Central memory CD4-positive, alpha-beta T cell (primary cell): ENCODE results near the gene COL4A5.
"Not testable (repeated sequence)": the region's sequence is repeated elsewhere in the genome, so short reads cannot be mapped to it uniquely, and the experiment has no call there.

Experiments
- DNase-seq: peaks from one replicate; pipeline ENCODE4 v3.0.0; 2022

The COL4A5 gene

DNA sequence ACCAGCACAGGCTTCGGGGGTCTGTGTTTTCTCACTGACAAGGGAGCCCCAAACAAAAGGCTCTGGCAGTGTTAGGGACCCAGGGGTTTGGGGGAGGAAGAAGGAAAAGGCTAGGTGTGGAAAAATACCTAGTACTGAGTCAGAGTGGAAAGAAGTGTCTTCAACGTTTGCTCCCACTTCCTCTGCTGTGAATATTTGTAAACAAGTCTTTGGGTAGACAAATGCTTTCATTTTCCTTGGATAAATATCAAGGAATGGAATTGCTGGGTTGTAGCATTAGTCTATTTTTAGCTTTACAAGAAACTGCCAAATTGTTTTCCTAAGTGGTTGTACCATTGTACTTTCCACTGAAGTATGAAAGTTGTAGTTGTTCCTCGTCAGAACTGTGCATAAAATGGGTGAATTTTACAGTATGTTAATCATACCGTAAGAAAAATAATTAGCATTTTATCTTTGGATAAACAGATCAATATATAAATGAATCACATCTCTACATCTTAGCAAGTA, 17.4 kb downstream of the COL4A5 start:
- DNase-seq = no peak

GRCh38 chrX:108464604-108465003, 25.0 kb downstream of the COL4A5 start:
- DNase-seq = no peak

- DNase-seq = no peak
Measured at GRCh38 chrX:108468486-108468885, 28.8 kb downstream of the COL4A5 start.

- no peak for DNase-seq
Measured at GRCh38 chrX:108473979-108474378, 34.3 kb downstream of the COL4A5 start.

- not testable (repeated sequence) for DNase-seq
Measured at GRCh38 chrX:108481528-108481927, 41.9 kb downstream of the COL4A5 start.

DNA sequence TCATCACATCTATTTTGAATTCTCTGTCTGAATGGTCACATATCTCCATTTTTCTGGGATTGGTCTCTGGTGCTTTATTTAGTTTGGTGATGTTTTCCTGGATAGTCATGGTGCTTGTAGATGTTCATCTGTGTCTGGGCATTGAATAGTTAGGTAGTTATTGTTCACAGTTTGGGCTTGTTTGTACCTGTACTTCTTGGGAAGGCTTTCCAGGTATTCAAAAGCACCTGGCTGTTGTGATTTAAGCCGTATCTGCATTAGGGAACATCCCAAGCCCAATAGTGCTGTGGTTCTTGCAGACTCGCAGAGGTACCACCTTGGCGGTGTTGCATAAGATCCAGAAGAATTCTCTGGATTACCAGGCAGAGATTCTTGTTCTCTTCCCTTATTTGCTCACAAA, 44.6 kb downstream of the COL4A5 start:
- DNase-seq = no peak

- no peak for DNase-seq
Measured at GRCh38 chrX:108485960-108486359, 46.3 kb downstream of the COL4A5 start.

DNA sequence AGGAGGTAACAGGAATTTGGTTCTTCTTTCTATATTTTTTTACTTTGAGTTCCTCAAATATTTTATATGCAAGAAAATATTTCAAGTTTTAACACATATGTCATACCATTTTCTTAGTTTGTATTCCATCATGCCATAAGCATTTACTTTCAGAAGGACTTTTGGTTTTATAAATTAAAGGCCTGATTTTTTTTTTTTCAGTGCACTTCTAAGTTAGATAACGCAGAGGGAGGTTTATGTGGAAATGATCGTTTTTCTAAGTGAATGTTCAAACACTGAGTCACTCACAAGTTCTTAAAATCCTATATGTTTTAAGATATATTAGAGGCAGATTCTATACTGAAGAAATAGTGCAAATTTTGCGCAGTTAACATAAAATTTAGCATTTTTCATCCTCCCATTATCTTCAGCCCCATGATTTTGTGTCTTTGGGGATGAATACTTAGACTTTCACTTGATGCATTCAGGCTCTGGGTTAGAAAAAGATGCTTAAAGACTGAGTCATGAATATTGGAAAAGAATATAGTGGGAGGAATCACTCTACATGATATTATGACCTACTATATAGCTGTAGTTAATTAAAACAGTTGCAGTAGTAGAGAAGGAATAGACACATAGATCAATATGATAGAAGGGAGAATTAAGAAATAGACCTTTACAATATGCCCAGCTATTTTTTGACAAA, 54.9 kb downstream of the COL4A5 start:
- DNase-seq = no peak

DNA sequence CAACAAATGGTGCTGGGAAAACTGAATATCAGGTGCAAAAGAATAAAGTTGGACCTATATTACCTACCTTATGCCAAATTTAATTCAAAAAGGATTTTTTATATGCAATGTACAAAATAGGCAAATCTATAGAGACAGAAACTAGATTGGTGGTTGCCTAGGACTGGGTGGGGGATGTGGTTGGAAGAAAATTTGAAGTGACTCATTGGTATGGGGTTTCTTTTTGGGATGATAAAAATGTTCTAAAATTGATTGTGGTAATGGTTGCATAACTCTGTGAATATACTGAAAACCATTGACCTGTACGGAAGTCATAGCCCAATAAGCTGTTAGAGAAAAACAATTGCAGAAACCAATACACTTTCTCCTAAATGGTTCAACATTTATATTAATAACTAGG, 72.1 kb downstream of the COL4A5 start:
- DNase-seq = no peak

DNA sequence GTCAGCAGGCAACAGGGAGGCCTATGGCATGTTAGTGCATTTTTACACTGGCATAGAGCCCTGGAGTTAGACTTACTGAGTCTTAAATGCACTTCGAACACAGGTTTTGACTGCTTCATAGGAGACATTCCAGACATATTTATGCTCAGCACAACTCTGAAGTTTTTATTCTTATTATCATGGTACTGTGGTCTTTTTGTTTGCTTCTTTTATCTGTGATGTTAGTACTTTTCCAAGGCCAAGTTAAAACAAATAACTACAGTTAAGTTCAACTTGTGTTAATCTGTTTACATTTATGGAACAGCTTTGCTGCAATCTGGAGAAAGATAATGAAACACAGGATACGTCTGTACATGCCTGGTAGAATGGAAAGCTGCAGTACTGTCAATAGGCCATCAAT, 76.5 kb downstream of the COL4A5 start:
- DNase-seq = no peak

DNA sequence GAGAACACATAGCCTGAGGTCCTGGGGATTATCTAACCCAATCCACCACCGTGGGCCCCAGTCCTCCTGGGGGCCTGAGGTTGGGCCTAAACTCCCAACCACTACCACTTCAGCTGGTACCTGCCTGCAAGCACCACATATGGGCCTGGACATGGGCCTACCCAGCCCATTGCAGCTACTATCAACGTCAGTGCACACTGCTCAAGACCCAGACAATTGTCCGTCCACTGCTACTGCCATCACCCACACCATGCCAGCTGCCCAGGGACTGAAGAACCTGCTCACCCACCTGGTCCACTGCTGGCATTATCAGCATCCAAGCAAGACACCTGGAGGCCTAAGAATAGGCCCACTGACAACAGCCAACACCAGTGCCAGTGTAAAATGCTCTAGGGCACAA, 88.1 kb downstream of the COL4A5 start:
- DNase-seq = no peak

- no peak for DNase-seq
Measured at GRCh38 chrX:108537005-108537404, 97.4 kb downstream of the COL4A5 start.

GRCh38 chrX:108541286-108541685, 101.6 kb downstream of the COL4A5 start:
- DNase-seq = no peak

- no peak for DNase-seq
Measured at GRCh38 chrX:108557580-108557979, 117.9 kb downstream of the COL4A5 start.

DNA sequence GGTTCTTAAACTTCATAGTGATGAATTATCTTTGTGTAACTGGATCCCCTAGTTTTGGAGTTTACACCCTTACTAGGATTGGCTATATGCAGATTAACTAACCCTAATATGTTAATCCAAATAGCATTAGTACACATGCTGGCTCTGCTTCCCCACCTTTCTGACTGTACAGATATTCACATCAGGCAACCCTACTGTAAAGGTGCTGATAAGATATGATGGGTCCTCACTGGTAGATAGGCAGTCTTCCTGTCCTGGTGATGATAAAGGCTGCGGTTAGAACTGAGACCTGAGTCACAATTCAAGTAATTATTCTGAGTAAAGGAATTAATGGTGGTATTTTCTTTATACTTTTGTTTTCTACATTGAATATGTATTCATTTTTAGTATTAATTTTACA, 118.6 kb downstream of the COL4A5 start:
- no peak for DNase-seq

DNA sequence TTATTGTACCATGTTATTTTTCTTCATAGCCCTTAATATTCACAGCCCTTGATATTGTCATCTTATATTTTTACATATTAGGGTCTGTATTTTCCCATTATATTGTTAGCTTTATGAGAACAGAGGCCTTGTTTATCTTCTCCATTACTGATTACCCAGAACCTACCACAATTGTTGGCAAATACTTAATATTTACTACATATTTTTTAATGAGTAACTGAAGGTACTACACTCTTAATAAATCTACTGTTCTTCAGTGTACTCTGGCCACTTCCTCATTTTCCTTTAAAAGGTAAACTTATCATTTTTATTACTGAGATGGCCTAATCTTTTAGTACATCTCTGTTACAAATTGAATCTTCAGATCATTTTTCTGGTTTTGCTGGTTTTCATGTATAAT, 133.5 kb downstream of the COL4A5 start:
- no peak for DNase-seq

DNA sequence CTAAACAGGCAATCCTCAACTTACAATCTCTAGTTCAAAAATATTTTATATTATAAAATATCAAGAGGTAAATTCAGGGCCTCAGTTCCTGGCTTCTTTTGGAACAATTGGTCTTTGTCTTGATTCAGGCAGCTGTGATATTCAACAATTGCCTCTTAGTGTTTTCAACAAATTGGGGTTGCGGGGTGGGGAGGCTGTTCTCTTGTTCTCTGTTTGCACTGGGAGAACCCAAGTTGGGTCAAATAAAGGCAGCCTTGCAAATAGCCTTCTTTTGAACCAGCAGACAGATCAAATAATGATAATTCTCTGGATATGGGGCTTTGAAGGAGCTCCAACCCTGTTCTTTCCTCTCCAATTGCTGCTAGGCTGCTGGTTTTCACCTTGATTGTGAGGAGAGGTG, 142.5 kb downstream of the COL4A5 start:
- DNase-seq = no peak

GRCh38 chrX:108584617-108585211, 145.1 kb downstream of the COL4A5 start:
- no peak for DNase-seq

GRCh38 chrX:108590496-108590895, 150.9 kb downstream of the COL4A5 start:
- DNase-seq = no peak

DNA sequence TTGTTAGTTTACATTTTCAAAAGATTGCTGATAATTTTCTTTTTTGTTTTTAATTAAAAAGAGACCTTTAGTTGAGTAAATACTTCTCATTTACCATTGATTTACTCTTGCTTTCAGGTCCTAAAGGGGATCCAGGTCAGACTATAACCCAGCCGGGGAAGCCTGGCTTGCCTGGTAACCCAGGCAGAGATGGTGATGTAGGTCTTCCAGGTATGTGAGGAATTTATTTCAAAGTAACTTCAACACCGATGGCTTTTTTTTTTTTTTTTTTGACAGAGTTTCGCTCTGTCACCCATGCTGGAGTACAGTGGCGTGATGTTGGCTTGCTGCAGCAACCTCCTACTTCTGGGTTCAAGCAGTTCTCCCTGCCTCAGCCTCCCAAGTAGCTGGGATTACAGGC, 161.6 kb downstream of the COL4A5 start:
- DNase-seq = no peak

DNA sequence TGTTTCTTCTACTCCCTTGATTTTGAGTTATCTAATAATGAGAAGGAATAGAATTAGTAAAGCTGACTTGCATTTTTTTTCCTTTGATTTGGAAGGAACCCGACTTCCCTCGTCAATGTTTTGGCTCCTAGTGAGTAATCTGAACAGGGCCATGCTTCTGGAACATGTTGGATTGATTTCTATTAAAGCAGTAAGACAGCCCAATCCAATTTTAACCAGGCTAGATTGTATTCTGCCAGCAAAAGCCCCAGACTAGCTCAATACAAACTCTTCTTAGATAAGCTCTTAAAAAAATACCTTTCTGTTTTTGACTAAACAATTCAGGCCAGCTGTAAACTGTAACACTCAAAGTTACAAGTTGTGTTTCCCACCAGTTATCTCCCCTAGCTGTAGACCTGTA, 170.5 kb downstream of the COL4A5 start:
- DNase-seq = no peak

GRCh38 chrX:108614616-108615015, 175.0 kb downstream of the COL4A5 start:
- DNase-seq = no peak

GRCh38 chrX:108640817-108641216, 201.2 kb downstream of the COL4A5 start:
- no peak for DNase-seq

DNA sequence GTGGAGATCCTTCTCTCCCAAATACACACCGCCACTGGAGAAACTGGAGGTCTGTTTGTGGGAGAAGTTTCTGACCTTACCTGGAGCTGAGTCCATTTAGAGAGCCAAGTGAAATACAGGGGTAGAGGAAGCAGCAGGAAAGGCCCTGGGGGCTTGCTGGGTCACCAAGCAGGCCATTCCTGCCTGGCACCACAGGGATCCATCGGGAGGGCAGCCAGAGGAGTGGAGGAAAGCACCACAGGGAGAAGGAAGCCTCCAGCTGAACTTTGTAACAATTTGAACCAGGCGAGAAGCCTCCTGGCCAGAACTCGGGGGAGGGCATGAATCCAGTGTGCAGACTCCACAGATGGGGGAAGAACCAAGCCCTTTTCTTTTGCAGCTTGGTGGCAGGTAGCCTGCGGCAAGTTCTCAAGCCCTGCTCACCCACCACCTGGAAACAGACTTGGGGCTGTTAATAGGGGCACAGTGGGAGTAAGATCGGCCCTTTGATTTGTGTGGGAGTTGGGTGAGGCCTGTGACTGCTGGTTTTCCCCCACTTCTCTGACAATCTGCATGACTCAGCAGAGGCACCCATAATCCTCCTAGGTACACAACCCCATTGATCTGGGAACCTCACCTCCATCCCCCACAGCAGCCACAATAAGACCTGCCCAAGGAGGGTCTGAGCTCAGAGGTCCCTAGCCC, 202.1 kb downstream of the COL4A5 start:
- DNase-seq = no peak
